ENCODE results near the gene SHPK. TPM values are rescaled to one million over a fixed set of nuclear protein-coding genes. Genes with fewer than 3 reads are reported as not detected.

The SHPK gene
- total and polyA plus RNA-seq, 9 of the 15 experiments (the other 6 are each of a cell fraction or from before 2014, with no cell fraction given), result 2.5 to 16.3 (median 11.8) TPM

DNA sequence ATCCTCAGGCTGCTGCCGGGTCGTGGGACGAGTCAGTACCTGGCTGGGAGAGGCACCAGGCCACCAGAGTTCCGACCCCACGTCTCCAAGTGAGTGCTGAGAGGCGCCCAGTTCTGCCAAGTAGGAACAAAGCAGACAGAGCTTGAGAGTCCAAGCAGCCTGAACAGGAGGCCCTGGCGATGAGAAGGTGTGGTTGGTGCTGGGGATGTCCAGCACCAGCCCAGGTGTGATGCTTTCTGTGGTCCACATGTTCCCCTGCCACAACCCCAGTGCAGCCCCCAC lies 21.5 kb upstream of the SHPK start (continued):
- TF ChIP-seq, protein P1, sequence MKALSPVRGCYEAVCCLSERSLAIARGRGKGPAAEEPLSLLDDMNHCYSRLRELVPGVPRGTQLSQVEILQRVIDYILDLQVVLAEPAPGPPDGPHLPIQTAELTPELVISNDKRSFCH (CRISPR knock-in tag; IDR thresholded peaks at IDR 0.05), result no peak
- TF ChIP-seq, protein P1 (tag; IDR thresholded peaks at IDR 0.05), result no peak
- TF ChIP-seq ZBTB8A (IDR thresholded peaks at IDR 0.05; ENCODE audit: partially characterized antibody) (no peak), CBFA2T2 (conservative IDR thresholded peaks at IDR 0.05) (no peak)

DNA sequence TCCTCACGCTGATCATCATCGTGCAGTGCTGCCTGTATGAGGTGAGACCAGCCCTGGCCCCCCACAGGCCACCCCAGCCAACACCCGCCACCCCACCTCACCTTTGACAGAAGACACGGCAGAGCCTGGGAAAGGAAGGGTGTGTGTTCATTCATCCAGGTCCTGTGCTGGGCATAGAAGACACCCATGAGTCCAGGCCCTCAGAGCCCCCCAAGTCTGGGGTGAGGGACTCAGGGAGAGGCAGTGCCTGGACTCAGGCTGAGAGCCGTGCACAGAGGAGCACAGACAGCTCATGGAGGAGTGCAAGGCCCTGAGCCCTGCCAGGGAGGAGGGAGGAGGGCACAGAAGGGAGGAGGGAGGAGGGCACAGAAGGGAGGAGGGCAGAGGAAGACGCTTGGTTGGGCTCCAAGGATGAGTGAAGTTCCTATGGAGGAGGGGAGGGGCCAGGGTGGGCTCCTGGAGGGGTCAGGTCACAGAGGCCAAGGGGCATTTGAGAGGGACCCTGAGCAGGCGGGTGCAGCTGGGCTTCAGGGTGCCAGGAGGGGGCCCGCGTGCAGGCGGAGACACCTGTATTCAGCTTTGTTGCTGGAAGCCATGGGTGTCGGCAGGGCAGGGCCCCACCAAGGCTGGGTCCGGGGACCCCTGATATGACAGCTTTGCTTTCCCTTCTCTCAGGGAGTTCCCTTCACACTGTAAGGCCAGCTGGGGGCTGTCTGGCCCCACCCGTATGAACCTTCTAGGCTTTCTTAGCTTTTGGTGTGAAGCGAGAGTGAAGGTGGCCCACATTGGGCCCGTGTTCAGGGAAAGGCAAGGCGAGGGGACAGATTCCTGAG lies 20.9 kb upstream of the SHPK start:
- in situ Hi-C loops (cut with MboI), result no loop called here
- no peak for FAIRE-seq

More for the DNA sequence above, 20.9 kb upstream of the SHPK start:
- Histone ChIP-seq H3K27me3 (ENCODE audit: control insufficient read depth in 2 of 2, insufficient read depth in 2 of 2, low read length in 2 of 2) (no peaks in the 10 kb centered on the region), H3K9me3 (replicated peaks; ENCODE audit: control insufficient read depth, insufficient read depth, low read depth, low read length) (no peaks in the 10 kb centered on the region), H3K4me1 (replicated peaks in 1 of 2; ENCODE audit: control insufficient read depth in 2 of 2, insufficient read depth in 2 of 2, low read length in 2 of 2) (peaks cover 0 to 30% of the 10 kb centered on the region in 2 experiments; a peak in 2 of 5 replicates), H3K9ac (ENCODE audit: insufficient read depth in 1 of 2, low read depth in 2 of 2, low read length in 2 of 2) (peak overlapping the region in 1 of 2 experiments; percentile 45; a peak in 1 of 4 replicates), H3K36me3 (ENCODE audit: control insufficient read depth, insufficient read depth, low read length) (no peaks in the 10 kb centered on the region), H3K27ac (ENCODE audit: extremely low read depth, low read depth, low read length) (no peak overlapping the region), H3K4me2 (ENCODE audit: insufficient read depth, low read length) (no peak overlapping the region), H2AFZ (ENCODE audit: low read depth, low read length) (no peak overlapping the region), H3K79me2 (ENCODE audit: control insufficient read depth, insufficient read depth, low read length) (no peaks in the 10 kb centered on the region), H3K4me3 (no peak overlapping the region), H3K9me1 (ENCODE audit: control insufficient read depth, insufficient read depth, low read length) (no peaks in the 10 kb centered on the region), H4K20me1 (replicated peaks; ENCODE audit: control insufficient read depth, insufficient read depth, low read length) (no peaks in the 10 kb centered on the region)
- BruUV-seq (replicated peaks), result no TSS peak
- 70% methylated on average over 8 of the region's 16 CpGs for WGBS (ENCODE audit: insufficient coverage, low coverage, missing lambda C conversion rate)
- DNase-seq (ENCODE audit: extremely low read depth in 1 of 4, low spot score in 3 of 4) (no peak), ATAC-seq (no peak)
- intact Hi-C loops (cut with micrococcal nuclease), result no loop called here
- ChIA-PET POLR2A (no interaction called here), CTCF (ENCODE audit: low intra/inter-chr PET ratio) (no interaction called here)
- 0 out of 2 replicates have a peak, but pooled peaks have one; percentile 17 for TF ChIP-seq ZNF263 (CRISPR knock-in tag; IDR thresholded peaks at IDR 0.05; ENCODE audit: borderline replicate concordance)
- TF ChIP-seq, protein P2, sequence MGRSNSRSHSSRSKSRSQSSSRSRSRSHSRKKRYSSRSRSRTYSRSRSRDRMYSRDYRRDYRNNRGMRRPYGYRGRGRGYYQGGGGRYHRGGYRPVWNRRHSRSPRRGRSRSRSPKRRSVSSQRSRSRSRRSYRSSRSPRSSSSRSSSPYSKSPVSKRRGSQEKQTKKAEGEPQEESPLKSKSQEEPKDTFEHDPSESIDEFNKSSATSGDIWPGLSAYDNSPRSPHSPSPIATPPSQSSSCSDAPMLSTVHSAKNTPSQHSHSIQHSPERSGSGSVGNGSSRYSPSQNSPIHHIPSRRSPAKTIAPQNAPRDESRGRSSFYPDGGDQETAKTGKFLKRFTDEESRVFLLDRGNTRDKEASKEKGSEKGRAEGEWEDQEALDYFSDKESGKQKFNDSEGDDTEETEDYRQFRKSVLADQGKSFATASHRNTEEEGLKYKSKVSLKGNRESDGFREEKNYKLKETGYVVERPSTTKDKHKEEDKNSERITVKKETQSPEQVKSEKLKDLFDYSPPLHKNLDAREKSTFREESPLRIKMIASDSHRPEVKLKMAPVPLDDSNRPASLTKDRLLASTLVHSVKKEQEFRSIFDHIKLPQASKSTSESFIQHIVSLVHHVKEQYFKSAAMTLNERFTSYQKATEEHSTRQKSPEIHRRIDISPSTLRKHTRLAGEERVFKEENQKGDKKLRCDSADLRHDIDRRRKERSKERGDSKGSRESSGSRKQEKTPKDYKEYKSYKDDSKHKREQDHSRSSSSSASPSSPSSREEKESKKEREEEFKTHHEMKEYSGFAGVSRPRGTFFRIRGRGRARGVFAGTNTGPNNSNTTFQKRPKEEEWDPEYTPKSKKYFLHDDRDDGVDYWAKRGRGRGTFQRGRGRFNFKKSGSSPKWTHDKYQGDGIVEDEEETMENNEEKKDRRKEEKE (IDR thresholded peaks at IDR 0.05; ENCODE audit: borderline replicate concordance in 1 of 2, control insufficient read depth in 1 of 2, low read depth in 2 of 2, low read length in 1 of 2), result no peak

Measured in K562 (cell line).